ENCODE data around the gene MAEA.

DNA sequence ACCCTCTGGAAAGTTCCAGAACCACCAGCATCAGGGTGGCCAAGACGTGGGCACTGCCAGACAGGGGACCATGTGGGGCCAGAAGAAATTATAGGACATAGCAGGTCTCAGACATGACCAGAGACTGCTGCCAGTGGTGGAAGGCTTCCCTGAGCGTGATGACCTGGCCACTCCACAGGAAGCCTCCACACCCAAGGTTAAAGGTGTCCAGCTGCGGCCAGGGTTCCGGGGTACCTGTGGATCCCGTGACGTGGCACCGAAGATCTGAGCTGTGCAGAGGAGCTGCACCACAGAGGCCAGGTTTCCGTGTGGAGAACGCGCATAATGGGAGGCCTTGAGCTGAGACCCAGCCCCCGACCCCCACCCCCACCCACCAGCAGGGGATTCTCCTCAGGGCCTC is 24.3 kb upstream of the MAEA start:
- TF ChIP-seq, protein P1, sequence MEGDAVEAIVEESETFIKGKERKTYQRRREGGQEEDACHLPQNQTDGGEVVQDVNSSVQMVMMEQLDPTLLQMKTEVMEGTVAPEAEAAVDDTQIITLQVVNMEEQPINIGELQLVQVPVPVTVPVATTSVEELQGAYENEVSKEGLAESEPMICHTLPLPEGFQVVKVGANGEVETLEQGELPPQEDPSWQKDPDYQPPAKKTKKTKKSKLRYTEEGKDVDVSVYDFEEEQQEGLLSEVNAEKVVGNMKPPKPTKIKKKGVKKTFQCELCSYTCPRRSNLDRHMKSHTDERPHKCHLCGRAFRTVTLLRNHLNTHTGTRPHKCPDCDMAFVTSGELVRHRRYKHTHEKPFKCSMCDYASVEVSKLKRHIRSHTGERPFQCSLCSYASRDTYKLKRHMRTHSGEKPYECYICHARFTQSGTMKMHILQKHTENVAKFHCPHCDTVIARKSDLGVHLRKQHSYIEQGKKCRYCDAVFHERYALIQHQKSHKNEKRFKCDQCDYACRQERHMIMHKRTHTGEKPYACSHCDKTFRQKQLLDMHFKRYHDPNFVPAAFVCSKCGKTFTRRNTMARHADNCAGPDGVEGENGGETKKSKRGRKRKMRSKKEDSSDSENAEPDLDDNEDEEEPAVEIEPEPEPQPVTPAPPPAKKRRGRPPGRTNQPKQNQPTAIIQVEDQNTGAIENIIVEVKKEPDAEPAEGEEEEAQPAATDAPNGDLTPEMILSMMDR (IDR thresholded peaks at IDR 0.05; ENCODE audit: poor library complexity), result no peak
- TF ChIP-seq EZH2 (IDR thresholded peaks at IDR 0.05; ENCODE audit: borderline replicate concordance) (no peak), EZH2phosphoT487 (IDR thresholded peaks at IDR 0.05; ENCODE audit: low read depth, severe bottlenecking, unreplicated experiment) (no peak)
